Ovary (tissue), 3 donors: ENCODE results near the gene ROBO1.
"Not testable (repeated sequence)": the region's sequence is repeated elsewhere in the genome, so short reads cannot be mapped to it uniquely, and the experiment has no call there.

ENCODE experiments used
- POLR2A ChIP-seq: fragments of 450-650 bp; IDR thresholded peaks from one replicate; pipeline ENCODE4 v1.6.1; 2017; ENCODE audit warnings: antibody characterized with exemption, mild to moderate bottlenecking, moderate library complexity
- TF ChIP-seq, protein P1 (sequence below), 3 donors: fragments of 450-650 bp in 2 of 3; fragments of 200-600 bp in 1 of 3; IDR thresholded peaks; one replicate each; pipeline versions ENCODE4 v1.5.1 to v1.8.0; 2016 to 2022; ENCODE audit warnings: antibody characterized with exemption in 3 of 3, mild to moderate bottlenecking in 1 of 3
- donor health status: DM: no; HTN: no; CAD: no.

DNA sequence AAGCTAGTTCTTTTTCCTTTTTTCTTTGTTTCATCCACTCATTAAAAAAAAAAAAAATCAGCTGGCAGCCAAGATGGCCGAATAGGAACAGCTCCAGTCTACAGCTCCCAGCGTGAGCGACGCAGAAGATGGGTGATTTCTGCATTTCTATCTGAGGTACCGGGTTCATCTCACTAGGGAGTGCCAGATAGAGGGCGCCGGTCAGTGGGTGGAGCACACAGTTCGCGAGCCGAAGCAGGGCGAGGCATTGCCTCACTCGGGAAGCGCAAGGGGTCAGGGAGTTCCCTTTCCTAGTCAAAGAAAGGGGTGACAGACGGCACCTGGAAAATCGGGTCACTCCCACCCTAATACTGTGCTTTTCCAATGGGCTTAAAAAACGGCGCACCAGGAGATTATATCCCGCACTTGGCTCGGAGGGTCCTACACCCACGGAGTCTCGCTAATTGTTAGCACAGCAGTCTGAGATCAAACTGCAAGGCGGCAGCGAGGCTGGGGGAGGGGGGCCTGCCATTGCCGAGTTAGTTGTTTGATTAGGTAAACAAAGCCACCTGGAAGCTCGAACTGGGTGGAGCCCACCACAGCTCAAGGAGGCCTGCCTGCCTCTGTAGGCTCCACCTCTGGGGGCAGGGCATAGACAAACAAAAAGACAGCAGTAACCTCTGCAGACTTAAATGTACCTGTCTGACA lies 1092.5 kb downstream of the ROBO1 start:
- not testable (repeated sequence) for TF ChIP-seq POLR2A
- TF ChIP-seq, protein P1, sequence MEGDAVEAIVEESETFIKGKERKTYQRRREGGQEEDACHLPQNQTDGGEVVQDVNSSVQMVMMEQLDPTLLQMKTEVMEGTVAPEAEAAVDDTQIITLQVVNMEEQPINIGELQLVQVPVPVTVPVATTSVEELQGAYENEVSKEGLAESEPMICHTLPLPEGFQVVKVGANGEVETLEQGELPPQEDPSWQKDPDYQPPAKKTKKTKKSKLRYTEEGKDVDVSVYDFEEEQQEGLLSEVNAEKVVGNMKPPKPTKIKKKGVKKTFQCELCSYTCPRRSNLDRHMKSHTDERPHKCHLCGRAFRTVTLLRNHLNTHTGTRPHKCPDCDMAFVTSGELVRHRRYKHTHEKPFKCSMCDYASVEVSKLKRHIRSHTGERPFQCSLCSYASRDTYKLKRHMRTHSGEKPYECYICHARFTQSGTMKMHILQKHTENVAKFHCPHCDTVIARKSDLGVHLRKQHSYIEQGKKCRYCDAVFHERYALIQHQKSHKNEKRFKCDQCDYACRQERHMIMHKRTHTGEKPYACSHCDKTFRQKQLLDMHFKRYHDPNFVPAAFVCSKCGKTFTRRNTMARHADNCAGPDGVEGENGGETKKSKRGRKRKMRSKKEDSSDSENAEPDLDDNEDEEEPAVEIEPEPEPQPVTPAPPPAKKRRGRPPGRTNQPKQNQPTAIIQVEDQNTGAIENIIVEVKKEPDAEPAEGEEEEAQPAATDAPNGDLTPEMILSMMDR (IDR thresholded peaks at IDR 0.05) = not testable (repeated sequence)
